Globus pallidus (tissue), 1 donor: ENCODE measurements around the gene ANP32A.
"Not testable (repeated sequence)": the region's sequence is repeated elsewhere in the genome, so short reads cannot be mapped to it uniquely, and the experiment has no call there.

Experiments used
- DNase-seq: peaks from one replicate; pipeline ENCODE4 v3.0.0-alpha.2; 2015; ENCODE audit warnings: low spot score

Gene ANP32A

DNA sequence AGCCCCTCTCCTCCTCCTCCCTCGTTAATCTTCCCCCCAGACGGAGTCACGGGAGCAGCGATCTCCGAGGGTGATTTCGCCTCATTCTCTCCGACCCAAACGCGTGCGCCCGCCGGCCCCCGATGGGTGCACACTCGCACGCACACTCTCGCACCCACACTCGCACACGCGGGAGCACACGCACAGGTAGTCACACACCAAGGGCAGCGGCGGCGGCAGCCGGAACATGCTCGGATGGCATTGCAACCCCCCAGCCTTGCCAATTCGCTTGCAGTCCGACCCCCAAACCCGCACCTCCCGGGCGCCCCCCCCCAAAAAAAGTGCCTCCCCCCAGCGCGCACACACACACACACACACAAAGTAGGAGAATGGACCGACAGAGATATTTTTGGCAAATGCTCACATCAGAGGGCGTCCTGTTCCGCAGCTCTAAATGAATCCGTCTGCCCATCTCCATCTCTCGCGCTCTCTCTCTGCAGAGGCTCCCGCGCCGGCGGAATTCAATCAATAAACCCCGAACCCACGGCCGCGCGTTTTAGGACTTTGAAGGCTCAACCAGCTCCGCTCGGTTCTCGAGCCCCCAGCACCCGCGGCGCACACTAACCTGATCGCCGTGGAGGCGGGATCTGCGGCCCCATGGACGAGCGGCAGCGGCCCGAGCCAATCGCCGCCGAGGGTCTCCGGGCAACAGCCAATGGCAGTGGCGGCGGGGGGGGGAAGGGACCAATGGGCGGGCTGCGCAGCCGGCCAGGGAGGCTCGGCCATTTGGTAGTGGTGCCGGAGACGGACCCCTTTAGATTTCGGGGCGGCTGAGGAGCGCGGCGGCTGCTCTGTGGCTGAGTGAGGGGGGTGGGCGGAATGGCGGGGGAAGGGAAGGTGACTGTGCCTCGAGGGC lies at the start of gene ANP32A:
Gene ANP32A (minus strand): TSS at position 601 of the 895 bp plus-strand sequence. CDS start 144 bp downstream, at position 457.
- DNase-seq = peak; percentile 93

- no peak for DNase-seq
Observed at GRCh38 chr15:68868296-68868695, 47.6 kb upstream of the ANP32A start.

DNA sequence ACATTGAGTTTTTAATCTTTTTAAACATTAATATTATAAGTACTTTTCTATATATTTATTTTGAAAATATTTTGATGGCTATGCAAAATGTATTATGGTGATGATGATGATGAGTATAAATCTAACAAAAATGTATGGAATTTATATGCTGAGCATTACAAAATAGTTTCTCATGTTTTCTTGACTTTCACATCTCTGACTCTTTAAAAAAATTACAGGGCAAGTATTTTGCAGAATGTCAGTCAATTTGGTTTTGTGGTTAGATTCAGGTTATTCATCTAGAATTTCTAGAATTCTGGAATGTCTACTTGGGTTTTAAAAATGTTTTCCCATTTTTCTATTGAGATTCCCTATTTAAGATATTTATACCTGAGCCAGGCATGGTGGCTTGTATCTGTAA lies 41.7 kb upstream of the ANP32A start:
- no peak for DNase-seq

- DNase-seq = not testable (repeated sequence)
Observed at GRCh38 chr15:68858666-68859065, 38.0 kb upstream of the ANP32A start.

- DNase-seq = not testable (repeated sequence)
Observed at GRCh38 chr15:68857443-68857842, 36.7 kb upstream of the ANP32A start.

DNA sequence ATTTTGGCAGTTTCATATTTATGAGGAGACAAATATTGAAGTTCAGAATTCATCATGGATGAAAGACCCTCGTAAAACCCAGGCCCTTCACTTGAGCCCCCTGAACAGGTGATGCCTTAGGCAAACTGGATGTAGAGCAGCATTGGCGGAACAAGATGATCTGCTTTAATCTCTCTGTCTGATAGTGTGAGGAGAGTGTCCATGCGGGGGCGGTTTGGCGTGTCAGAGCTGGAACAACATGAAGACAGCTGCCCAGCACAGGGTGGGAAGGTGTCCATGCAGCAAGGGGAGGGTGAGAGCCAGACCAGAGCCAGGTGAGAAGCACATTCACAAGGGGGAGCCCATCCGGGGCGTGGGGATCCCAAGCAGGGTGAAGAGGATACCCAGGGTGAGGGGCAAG lies 31.8 kb upstream of the ANP32A start:
- DNase-seq = no peak

DNA sequence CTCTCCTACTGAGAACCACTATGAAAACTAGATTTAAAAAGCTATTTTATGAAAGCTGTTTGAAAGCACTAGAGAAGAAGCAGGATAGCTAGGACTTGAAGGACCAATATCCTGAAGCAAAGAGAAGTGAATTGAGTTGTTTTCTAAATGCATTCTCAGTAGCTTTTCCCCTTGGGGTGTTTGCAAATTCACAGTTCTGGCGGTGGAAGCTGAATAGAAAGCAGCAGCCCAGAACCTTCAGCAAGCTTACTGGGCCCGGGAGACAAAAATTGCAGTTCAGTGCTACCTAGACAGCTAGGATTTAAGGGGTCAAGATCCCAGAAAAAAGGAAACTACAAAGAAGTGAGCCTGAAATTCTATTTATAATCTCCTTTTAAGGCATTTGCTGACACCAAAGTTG lies 31.3 kb upstream of the ANP32A start:
- DNase-seq = no peak

GRCh38 chr15:68849497-68849896 lies 28.8 kb upstream of the ANP32A start:
- no peak for DNase-seq

- DNase-seq = no peak
Observed at GRCh38 chr15:68846851-68847439, 26.2 kb upstream of the ANP32A start.

GRCh38 chr15:68844856-68845550 lies 24.3 kb upstream of the ANP32A start:
- DNase-seq = no peak

DNA sequence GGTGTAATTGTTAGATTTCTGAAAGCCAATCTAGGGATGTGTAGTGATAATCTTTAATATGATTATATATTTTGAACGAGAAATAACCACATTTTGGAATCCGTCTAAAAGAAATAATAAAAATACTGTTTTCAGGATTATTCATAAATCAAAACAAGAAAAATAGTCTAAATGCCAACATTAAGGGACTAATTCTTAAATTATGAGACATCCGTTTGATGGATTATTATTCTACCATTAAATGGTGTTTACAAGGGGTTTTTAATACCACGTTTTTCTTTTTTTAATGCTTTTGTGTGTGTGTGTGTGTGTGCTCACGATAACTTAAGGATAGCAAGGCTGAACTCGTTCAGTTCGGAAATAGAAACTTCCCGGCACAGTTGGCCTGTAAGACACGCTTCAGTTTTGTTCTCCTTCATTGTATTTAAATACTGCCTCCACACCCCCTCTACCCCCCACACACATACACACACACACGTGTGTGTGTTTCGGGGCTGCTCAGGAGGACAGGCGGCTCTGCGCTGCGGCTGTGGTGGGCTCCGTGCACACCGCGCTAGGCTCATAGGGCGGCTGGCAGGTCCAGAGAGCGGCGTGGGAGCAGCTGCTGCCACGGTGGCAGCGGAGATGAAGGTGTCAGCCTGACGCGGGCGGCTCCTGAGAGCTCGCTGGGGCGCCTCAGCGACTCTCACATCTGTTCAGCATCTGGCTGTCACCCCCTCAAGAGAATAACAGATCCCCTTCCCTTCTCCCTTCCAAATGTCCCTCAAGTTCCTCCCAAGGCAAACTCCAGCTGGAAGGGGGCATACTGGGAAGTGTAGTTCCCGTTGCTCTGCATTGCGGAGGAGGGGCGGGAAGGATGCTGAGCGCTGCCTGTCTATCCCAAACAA lies 23.0 kb upstream of the ANP32A start:
- no peak for DNase-seq

DNA sequence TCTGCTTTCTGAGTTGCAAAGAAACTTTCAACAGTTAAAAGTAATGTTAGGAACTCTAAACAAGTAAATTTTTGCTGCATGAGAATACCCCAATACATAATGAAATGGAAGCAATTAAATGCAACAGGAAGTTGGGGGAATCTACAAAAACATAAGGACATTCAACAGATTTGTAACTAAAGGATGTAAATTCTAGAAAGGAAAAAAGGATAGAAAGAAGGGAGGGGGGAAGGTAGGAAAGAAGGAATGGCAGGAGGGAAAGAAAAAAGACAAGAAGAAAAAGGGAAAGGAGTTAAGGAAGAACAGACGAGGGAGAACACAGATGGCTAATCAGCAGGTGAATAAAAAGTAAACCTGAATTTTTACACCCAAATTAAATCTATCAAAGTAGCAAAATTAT lies 22.3 kb upstream of the ANP32A start:
- DNase-seq = no peak

GRCh38 chr15:68834346-68834745 lies 13.7 kb upstream of the ANP32A start:
- no peak for DNase-seq

DNA sequence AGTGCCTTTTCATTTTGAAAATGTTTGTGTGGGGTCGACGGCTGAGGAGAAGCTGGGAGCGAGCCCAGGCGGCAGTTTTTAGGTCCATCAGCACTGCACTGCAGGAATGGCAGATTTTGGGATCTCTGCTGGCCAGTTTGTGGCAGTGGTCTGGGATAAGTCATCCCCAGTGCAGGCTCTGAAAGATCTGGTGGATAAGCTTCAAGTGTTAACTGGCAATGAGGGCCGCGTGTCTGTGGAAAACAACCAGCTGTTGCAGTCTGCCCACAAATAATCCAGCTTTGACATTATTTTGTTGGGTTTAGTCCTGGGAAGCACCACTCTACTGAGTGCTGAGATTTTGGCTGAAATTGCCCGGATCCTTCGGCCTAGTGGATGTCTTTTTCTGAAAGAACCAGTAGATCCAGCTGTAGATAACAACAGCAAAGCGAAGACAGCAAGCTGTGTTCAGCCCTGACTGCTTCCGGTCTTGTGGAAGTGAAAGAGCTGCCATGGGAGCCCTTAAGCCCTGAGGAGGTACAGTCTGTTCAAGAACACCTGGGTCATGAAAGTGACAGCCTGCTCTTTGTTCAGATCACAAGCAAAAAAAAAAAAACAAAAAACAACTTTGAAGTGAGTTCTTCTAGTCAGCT lies 13.1 kb upstream of the ANP32A start:
- DNase-seq = no peak

DNA sequence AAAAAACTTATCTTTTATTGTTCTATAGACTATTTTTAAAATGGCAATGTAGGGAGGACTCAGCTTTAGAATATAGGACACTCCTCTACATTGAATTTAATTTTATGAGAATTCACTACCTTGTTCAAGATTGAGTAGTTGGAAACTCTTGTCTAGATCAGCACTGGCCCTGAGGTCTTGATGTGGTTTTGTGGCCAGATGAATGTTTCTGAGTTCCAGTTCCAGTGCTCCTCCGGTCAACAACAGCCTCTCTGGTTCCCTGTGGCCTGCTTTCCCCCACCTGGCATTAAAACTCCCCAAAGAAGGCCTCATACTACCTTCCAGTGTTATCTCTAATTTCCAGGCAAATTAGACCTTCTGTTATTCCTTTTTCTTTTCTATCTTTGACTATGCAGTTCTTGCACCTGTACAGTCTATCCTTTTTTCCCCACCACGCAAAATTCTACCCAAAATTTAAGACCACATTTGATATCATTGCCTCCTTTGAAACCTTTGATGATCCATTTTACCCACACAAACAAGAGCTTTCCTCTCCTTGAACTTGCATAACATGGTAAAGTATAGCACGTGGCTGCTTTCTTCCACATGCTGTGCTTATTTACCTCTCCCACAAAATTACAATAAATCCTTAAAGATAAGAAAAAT lies 9.6 kb upstream of the ANP32A start:
- no peak for DNase-seq

DNA sequence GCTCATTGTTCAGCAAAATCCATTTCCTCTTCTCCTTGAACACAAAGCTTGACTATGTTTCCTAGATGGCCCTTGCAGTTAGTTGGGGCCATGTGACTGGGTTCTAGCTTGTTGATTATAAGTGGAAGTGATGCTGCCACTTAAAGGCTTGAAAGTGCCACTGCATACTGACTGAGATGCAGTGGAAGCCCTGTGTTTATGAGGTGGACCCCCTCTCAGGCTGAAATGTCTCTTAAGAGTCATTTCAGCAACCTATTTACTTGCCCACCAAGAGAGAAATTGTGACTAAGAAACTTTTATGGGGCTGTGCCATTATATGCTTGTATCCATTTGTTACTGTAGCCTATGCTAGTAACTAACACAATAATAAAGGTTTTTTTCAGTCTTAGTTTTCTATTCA lies 8.4 kb upstream of the ANP32A start:
- peak; percentile 87 for DNase-seq

- DNase-seq = no peak
Observed at GRCh38 chr15:68823561-68823960, 2.9 kb upstream of the ANP32A start.

GRCh38 chr15:68822818-68823217 lies 2.1 kb upstream of the ANP32A start:
- DNase-seq = no peak

- no peak for DNase-seq
Observed at GRCh38 chr15:68821841-68822381, 1.2 kb upstream of the ANP32A start.

DNA sequence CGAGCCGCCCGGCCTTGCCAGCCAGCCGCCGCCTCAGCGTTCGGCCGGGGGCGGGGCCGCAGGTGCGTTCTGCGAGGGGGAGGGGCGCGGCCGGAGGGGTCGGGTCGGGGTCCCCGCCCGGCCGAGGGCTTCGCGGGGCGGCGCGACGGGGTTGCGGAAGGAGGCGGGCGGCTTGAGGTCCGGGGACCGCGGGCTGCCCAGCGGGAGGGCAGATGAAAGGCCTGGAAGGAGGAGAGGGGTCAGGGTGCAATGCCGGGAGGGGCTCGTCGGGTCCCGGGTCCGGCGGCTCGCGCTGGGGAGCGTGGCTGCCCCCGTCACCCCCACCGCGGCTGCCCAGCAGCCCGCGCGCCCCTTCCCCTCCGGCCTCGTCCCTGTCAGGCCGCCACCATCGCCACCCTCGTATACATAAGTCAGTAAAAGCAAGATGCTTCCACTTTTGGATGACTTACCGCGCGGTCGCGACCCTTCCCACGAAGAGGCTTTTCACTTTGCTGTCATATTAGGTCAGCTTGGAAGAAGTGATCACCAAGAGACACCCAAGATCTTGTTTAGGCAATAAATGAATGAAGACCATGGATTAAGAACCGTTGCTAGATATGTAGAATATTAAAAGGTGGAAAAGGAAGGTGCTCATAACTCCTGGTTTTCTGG lies 620 bp upstream of the ANP32A start:
- DNase-seq = no peak
